SKM-1 treated with dmso at 0.1 percent for 144 hours (cell line): ENCODE measurements around the gene PARP8.
"Not testable (repeated sequence)": the region's sequence is repeated elsewhere in the genome, so short reads cannot be mapped to it uniquely, and the experiment has no call there.

ENCODE experiments used
- DNase-seq: peaks from one replicate; lab custom pipeline; 2025; ENCODE audit not compliant: unreplicated experiment; lab: John Stamatoyannopoulos, UW

PARP8 gene

GRCh38 chr5:50666261-50667022, at the start of gene PARP8:
PARP8 (plus strand) TSS chr5:50666637; CDS start chr5:50667096, 459 bp downstream.
- peak; percentile 59 for DNase-seq

DNA sequence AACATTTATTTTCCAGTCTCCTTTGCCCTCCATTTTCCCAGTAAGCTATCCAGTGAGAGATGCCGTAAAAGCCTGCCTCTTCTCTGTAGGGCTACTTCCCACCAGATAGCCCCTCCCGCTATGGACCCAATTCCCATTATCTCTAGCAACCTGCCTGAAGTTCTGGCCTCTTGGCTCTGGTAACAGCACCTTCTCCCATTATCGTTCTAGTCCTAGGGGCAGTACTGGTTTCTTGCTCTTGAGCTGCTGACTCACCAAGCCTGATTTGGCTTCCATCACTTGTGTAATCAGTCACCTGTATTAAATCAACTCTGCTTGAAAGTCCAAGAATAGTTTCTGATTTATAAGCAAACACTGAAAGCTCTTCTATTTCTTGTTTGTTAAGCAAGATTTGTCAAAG, 42.8 kb upstream of the PARP8 start:
- DNase-seq = no peak

GRCh38 chr5:50634866-50635265, 31.6 kb upstream of the PARP8 start:
- peak; percentile 78 for DNase-seq

- not testable (repeated sequence) for DNase-seq
Measured at GRCh38 chr5:50637576-50637975, 28.9 kb upstream of the PARP8 start.

- no peak for DNase-seq
Measured at GRCh38 chr5:50646591-50646990, 19.8 kb upstream of the PARP8 start.

DNA sequence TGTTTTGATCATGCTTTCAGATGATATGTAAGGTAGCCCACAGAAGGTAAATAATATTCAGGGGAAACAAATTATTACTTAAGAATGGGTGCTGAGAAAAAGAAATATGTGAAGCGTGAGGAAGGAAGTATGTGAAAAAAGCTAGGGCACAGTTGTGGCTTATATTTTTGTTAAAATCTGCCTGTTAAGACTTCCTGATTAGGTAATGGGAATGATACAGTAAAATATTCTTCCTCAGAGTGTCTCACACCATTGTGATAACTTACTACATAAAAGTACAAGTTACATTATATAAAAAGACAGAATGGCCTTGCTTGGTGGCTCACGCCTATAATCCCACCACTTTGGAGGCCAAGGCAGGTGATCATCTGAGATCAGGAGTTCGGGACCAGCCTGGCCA, 18.7 kb upstream of the PARP8 start:
- DNase-seq = no peak

- peak; percentile 70 for DNase-seq
Measured at GRCh38 chr5:50653946-50654345, 12.5 kb upstream of the PARP8 start.

DNA sequence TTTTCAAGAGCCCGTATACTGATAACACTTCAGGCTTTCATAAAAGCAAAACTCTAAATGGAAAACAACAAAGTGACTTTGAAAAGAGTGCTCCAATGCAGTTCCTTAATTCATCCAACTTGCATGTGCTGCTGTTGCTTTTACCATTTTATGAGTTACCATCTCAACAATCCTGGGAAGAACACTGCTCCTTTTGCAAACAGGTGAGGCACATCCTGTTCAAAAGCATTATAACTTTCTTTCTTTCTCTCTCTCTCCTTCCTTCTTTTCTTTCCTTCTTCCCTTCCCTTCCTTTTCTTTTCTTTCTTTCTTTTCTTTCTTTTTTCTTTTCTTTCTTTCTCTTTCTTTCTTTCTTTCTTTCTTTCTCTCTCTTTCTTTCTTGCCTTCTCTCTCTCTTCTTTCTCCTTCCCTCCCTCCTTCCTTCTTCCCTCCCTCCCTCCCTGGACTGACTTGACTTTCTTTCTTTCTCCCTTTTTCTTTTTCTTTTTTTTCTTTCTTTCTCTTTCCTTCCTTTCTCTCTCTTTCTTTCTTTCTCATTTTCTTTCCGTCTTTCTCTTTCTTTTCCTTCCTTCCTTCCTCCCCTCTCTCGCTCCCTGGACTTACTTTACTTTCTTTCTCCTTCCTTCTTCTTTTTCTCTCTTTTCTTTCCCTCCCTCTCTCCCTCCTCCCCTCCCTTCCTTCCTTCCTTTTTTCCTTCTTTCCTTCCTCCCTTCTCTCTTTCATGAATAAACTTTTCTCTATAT, 11.2 kb upstream of the PARP8 start:
- no peak for DNase-seq

DNA sequence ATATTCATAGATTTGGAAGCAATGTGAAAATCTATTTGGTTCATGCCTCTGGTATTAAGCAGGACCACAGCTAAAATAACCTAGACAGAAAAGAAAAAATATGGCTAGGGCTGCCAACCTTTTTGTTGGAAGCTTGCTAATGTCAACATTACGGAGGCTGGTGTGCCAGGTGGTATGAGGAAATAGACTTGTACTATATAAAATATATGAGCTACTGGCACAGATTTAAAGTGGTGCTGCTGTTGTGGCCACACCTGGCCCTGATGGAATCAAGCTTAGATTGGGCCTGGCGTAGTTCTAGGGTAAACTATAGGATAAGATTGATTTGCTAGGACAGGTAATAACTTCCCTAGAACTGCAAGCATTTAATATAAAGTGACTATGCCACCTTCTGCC, 10.6 kb upstream of the PARP8 start:
- DNase-seq = no peak

DNA sequence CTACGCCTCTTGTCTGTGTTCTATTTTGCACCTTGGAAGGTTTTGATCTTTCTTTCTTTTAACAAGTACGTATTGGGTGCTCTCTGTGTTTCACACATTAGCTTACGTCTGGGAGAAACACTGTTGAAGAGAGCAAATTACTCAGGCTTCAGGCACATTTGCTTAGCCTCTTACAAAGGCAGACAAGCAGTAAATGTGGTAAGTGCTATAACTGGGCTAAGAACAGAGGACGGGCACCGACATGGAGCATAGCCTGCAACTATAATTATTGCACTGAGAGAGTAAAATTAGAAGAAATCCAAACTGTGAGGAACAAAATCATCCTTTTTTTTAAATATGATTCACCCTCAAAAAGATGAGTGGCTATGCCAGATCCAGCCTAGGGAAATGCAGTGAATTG, 9.4 kb upstream of the PARP8 start:
- DNase-seq = no peak

GRCh38 chr5:50658246-50658645, 8.2 kb upstream of the PARP8 start:
- DNase-seq = peak; percentile 24

DNA sequence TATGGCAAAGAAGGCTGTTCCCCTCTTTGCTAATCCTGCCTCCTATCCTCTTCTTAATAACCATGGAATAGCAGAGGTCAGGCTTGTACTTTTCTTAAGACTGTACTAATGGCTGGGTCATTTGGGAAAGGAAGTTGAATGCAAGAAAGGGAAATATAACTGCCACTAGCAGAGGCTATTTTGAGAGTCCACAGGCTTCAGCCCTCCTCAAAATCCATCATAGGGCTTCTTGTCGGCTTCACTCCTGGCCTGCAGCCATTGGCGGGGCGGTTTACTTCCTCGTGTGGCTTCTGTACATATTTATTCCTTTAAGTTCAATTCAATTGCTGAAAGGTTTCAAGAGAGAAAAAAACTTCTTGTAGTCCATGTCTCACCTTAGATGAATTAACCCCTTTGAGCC, 2.8 kb upstream of the PARP8 start:
- DNase-seq = no peak

GRCh38 chr5:50665091-50665490, 1.3 kb upstream of the PARP8 start:
- no peak for DNase-seq

GRCh38 chr5:50665761-50666202, 655 bp upstream of the PARP8 start:
- peak; percentile 53 for DNase-seq

- DNase-seq = no peak
Measured at GRCh38 chr5:50667023-50667652, 701 bp downstream of the PARP8 start.

DNA sequence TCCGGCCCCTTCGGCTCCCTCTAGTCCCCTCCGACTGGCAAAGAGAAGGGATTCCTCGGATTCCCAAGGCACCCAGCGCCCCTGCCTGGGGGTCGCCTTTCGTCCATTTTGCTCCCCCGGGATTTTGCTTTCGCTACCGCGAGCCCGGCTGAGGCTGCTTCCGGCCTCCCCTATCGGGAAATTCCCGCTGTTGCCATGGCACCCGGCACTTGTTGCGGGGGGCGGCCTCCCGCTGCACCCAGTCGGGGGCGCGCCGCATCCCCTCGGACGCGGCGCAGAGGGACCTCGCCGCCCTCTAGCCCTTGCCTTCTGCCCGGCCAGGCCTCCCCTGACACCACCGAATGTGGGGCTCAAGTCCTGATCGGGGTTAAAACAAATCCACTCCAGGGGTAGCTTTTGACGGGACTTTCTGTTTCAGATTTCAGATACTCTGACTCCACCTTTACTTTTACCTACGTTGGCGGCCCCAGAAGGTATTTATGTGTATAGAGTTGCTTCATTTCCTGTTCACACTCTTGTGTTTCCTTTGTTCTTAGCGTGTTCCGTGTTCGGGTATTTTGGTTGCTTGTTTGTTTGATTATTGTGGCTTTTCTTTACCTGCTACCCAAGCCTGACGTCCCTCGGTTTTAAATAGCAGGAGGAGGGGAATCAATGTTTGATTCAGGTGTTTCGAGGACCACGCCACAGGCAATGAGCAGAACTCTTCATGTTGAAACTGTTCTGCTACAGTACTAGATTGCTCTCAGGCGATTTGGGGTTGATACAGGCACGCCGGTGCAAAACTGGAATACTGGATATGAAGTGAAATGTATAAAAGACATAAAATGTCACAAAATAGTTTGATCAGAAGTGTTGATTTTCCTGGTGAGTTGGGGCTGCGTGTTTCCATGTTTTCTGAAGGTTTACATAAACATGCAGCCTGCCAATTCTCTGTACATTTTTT, 1.5 kb downstream of the PARP8 start:
- no peak for DNase-seq

DNA sequence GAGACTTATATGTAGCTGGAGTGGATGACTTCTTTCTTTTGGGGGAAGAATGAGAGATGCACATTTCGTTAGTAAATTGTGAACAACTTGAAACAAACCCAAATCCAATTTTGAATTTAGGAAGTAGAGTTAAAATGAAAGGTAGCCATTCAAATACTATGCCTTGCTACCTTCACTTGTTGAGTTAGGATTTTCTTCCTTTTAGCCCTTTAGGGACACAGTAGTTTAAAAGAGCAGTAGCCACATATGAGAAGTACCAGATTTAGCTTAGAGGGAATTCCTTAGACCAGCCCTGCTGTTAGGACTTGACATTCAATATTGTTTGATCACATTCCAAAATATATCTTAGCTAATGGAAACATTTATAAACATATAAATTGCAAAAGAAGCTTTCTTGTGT, 2.2 kb downstream of the PARP8 start:
- DNase-seq = not testable (repeated sequence)

- no peak for DNase-seq
Measured at GRCh38 chr5:50672663-50673062, 6.2 kb downstream of the PARP8 start.

DNA sequence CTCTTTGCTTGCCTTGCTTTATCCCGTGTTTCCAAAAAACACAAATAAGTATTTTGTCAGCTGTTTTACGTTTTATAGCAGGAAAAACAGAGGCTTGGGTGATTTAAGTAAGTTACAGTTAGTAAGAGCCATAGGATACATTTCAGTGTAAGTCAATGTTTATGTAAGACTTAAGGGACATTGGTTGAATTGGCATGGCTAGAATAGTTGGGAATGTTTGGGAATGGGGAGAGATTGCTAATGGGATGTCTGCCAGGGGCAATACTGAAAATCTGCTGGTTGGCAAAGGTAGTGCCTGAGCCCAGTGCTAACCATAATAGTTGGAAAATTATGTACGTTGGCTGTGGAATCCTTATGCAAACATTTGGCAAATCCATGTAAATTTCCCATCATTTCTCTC, 7.0 kb downstream of the PARP8 start:
- not testable (repeated sequence) for DNase-seq

- DNase-seq = no peak
Measured at GRCh38 chr5:50675385-50675784, 8.9 kb downstream of the PARP8 start.

GRCh38 chr5:50679554-50679953, 13.1 kb downstream of the PARP8 start:
- DNase-seq = not testable (repeated sequence)
